Activated effector memory CD4-positive, alpha-beta T cell treated with anti-CD3 and anti-CD28 coated beads, Interleukin-2, amount 50 U/mL, for 16 hours (primary cell): ENCODE results near the gene NCK2.

ENCODE experiments used
- DNase-seq: peaks from one replicate; pipeline ENCODE4 v3.0.0-alpha.2; 2020

The NCK2 gene

GRCh38 chr2:105778080-105778607 is 33.4 kb downstream of the NCK2 start:
- no peak for DNase-seq

GRCh38 chr2:105779394-105779793 is 34.7 kb downstream of the NCK2 start:
- peak; percentile 63 for DNase-seq

GRCh38 chr2:105780606-105781005 is 35.9 kb downstream of the NCK2 start:
- peak; percentile 61 for DNase-seq

- peak; percentile 33 for DNase-seq
Observed at GRCh38 chr2:105781274-105781978, 36.7 kb downstream of the NCK2 start.

- DNase-seq, result peak; percentile 62
Observed at GRCh38 chr2:105782123-105782522, 37.4 kb downstream of the NCK2 start.

- peak; percentile 63 for DNase-seq
Observed at GRCh38 chr2:105782646-105783045, 37.9 kb downstream of the NCK2 start.

GRCh38 chr2:105783151-105783738 is 38.5 kb downstream of the NCK2 start:
- peak; percentile 62 for DNase-seq

GRCh38 chr2:105783972-105784371 is 39.3 kb downstream of the NCK2 start:
- DNase-seq, result peak; percentile 52

GRCh38 chr2:105784589-105784988 is 39.9 kb downstream of the NCK2 start:
- no peak for DNase-seq

- DNase-seq, result peak; percentile 62
Observed at GRCh38 chr2:105785095-105785847, 40.6 kb downstream of the NCK2 start.

- peak; percentile 69 for DNase-seq
Observed at GRCh38 chr2:105786231-105787230, 41.8 kb downstream of the NCK2 start.

- peak; percentile 70 for DNase-seq
Observed at GRCh38 chr2:105787376-105788318, 42.9 kb downstream of the NCK2 start.

GRCh38 chr2:105788670-105789290 is 44.1 kb downstream of the NCK2 start:
- peak; percentile 58 for DNase-seq

GRCh38 chr2:105789745-105790460 is 45.2 kb downstream of the NCK2 start:
- peak; percentile 87 for DNase-seq

GRCh38 chr2:105790461-105791149 is 45.9 kb downstream of the NCK2 start:
- peak; percentile 67 for DNase-seq

- DNase-seq, result peak; percentile 63
Observed at GRCh38 chr2:105791229-105791628, 46.5 kb downstream of the NCK2 start.

GRCh38 chr2:105792561-105792960 is 47.8 kb downstream of the NCK2 start:
- peak; percentile 55 for DNase-seq

GRCh38 chr2:105793196-105793975 is 48.7 kb downstream of the NCK2 start:
- DNase-seq, result peak; percentile 61
